NCI-H1105 (cell line): ENCODE data around the gene RBM20.
A peak's percentile ranks its signal among the peaks of the same experiment; 100 is the strongest.
"Not testable (repeated sequence)": the region's sequence is repeated elsewhere in the genome, so short reads cannot be mapped to it uniquely, and the experiment has no call there.

Experiments used
- DNase-seq: peaks from one replicate; lab custom pipeline; 2025; lab: John Stamatoyannopoulos, UW

Gene RBM20

DNA sequence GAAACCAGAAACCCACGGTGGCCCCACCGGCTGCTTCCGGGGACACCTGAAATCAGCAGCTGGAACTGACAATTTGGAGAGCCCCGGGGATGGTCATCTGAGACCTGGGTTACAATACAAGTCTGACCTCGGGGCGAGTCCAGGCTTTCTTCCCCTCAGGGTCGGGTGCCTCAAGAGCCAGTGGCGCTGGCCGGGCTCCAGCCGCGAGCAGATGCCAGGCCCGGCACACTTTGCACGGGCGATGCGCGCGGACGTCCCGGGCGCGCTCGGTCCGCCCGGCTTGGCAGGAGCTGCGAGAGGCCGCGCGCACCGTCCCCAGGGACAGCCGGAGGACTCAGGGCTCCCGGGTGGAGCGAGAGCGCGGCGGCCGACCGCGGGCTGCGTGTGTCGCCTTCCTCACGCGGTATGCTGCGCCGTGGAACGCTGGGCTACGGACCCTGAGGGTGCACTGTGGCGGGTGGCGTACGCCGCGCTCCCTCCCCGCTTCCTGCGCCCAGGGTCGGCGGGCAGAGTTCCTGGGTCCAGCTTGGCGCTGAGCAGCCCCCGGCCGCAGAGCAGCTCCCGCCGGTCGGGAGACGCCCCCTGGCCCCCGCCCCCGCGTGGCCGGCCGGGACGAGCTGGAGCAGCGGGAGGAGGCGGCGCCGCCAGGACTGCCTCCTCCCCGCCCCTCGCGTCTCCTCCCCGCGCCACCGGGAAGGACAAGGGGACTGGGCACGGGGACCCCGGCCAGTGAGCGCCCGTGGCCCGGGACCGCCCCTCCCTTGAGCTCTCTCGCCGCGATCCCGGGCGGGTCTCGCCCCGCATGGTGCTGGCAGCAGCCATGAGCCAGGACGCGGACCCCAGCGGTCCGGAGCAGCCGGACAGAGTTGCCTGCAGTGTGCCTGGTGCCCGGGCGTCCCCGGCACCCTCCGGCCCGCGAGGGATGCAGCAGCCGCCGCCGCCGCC is at the start of gene RBM20:
TSS of gene RBM20 (plus strand) at position 684 of the 945 bp plus-strand sequence. CDS start at position 803, 119 bp downstream.
- DNase-seq, result no peak

DNA sequence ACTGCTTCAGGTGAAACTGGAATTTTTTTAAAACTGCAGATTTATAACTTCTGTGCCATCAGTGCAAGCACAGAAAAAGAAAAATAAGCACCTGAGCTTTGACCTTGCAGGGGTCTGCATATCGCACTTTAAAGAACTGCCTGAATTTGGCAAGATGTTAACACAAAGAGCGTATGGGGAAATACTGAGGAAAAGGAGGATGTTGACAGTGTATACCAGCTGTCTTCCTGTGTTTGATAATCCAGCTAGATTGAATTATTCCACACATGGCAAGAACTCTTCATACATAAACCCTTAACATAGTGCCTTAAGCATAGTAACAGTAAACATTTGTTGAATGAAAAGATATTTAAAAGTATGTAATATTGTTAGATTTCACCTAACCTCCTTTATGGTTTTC is 46.7 kb upstream of the RBM20 start:
- DNase-seq, result no peak

DNA sequence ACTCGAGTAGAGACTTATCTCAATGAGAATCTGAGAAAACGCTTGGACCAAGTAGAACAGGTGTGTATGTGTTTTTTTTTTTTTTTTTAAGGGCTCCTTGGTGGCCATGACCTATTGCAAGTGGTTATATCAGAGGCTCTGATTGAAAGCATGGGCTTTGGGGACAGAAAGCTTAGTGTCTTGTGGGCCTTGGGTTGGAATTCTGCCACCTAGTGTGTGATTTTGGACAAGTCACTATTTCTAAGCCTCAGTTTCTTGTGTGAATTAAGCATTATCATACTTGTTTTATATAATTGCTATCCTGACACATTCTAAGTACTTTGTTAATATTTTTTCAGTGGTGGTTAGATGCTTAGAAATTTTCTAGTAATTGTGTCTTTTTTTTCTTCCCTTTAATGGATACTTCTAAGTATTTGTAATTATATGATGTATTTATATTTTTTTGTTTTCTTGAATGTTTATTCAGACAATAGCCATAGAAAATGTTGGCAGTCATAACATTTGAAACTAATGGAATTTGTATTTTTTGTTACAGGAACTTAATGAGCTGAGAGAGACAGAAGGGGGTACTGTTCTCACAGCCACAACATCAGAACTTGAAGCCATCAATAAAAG is 43.5 kb upstream of the RBM20 start:
- no peak for DNase-seq

DNA sequence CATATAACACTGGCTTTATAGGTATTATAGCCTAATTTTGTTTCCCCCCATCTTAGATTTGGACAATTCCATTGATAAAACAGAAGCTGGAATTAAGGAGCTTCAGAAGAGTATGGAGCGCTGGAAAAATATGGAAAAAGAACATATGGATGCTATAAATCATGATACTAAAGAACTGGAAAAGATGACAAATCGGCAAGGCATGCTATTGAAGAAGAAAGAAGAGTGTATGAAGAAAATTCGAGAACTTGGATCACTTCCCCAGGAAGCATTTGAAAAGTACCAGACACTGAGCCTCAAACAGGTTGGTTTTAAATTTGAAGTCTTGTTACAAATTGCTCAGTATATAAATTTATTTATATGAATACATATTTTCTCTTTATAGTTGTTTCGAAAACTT is 42.6 kb upstream of the RBM20 start:
- DNase-seq, result no peak

DNA sequence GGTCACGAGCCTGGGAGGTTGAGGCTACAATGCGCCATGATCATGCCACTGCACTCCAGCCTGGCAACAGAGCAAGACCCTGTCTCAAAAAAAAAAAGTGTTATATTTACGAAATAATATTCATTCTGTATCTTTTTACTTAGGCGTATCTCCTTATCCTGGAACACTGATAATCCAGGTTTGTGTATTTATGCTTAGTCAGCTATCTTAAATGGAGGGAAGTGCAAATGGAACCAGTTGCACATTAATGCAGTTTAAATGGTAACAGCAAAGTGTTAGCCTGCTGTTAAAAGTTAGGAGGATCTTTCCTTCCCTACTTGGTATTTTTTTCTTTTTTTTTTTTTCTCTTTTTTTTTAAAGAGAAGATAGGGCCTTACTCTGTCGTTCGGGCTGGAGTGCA is 36.0 kb upstream of the RBM20 start:
- DNase-seq, result no peak

DNA sequence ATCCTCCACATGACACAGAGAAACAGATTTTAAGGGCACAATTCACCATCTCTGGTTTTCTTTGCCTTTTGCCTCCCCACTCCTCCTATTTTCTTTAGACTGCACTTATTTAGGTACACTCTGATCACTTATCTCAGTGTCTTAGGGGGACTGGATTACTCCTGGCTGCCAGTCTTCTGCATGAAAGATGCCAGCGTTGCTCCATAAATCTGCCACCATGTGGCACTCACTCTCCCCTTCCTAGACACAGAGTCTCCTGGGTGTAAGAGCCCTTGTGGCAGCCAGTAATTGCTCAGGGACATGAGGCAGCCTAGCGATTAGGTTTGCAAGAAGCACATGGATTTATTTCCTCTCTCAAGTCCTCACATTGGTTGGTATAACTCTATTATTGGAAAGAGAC is 34.5 kb upstream of the RBM20 start:
- peak; percentile 59 for DNase-seq

DNA sequence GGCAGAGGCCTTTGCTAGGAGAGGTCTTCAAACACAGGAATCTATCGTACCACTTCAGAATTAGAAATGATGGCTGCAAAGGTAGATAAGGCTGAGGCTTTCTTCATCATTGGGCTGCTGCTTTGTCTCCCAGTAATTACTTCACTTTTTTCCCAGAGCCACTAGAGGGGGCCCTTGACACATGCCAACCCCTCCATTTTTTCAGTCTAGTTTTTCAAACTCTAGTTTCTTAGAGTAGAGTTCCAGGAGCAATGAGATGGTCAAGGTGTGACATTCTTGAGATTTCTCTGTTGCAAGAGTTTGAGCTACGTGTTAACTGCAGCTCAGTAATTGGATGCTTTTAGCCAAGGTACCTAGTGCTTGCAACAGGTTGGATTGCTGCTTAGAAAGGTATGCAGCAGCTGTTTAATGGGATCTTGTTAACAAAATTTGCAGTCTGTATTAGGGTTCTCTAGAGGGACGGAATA is 33.8 kb upstream of the RBM20 start:
- DNase-seq, result peak; percentile 27

DNA sequence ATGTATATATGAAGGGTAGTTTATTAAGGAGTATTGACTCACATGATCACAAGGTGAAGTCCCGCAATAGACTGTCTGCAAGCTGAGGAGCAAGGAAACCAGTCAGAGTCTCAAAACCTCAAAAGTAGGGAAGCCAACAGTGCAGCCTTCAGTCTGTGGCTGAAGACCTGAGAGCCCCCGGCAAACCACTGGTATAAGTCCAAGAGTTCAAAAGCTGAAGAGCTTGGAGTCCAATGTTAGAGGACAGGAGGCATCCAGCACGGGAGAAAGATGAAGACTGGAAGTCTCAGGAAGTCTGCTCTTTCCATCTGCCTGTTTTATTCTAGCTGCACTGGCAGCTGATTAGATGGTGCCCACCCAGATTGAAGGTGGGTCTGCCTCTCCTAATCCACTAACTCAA is 33.4 kb upstream of the RBM20 start:
- DNase-seq, result not testable (repeated sequence)

DNA sequence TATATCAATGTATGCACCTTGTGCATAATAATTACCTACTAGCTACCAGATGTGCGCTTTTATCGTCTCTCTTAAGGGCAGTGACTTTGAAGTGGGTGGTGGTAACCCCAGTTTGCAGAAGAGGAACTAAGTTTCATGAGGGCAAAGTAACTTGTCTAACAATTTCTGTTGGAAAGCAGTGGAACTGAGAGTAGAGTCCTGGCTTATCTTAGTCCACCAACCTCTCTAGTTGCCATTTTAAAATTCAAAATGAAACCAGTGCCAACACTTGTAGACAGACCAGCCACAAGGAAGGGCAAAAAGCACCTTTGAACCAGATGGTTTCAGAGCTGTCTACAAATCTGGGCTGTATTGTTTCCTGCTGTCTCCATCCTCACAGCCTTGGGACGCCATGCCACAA is 32.0 kb upstream of the RBM20 start:
- no peak for DNase-seq

DNA sequence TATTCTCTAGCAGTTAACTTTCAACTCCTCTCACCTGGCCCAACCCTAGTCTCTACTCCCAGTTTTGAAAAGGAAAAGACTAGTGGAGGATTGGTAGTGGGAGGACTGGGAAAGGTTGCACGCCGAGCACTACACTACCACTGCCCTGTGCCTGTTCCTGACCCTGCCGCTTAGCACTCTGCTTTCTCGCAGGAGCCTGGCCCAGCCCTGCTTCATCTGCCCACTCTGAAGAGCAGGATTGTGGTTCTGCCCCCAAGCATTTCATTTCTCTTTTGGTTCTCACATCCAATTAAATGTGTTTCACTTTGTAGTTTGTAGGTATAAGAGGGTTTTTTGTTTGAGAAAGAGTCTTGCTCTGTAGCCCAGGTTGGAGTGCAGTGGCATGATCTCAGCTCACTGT is 31.5 kb upstream of the RBM20 start:
- no peak for DNase-seq

DNA sequence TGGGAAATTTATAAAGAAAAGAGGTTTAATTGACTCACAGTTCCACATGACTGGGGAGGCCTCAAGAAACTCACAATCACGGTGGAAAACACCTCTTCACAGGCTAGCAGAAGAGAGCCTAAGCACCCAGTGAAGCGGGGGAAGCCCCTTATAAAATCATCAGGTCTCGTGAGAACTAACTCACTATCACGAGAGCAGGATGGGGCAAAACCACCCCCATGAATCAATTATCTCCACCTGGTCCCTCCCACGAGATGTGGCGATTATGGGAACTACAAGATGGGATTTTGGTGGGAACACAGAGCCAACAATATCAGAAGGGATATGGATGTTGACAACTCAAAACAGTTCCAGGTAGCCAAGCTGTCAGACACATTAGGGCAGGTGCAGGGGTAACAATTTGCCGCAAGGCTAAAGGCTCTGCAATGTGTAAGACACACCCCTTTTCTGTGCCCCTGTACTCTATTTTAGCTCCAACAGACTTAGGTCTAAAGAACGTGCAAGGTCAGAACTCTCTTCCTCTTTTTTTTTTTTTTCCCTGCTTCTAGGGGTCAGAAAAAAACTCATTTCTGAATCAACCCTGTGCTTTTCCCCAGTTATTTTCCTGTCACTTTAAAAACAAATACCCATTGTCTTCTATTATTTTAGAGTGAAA is 30.7 kb upstream of the RBM20 start:
- no peak for DNase-seq

DNA sequence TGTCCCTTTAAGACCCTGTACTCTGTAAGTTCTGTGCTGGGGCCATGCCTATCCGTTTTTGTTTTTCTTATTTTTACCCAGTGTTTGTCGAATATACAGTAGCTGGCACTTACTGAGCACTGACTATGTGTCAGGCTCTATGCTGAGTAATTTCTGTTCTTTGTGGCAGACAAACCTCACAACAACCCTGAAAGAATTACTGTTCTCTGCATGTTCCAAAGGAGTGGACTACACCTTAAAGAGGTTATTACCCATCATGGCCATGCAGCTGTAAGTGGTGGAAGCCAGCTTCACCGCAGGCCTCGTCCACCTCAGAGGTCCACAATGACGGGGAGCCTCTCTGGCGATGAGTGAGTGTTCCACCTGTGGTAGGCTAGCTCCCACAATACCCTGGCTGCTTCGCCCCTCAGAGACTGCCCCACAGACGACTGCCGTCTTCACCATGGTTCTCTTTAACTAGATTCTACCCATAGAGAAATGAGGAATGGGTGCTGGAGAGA is 30.1 kb upstream of the RBM20 start:
- no peak for DNase-seq

DNA sequence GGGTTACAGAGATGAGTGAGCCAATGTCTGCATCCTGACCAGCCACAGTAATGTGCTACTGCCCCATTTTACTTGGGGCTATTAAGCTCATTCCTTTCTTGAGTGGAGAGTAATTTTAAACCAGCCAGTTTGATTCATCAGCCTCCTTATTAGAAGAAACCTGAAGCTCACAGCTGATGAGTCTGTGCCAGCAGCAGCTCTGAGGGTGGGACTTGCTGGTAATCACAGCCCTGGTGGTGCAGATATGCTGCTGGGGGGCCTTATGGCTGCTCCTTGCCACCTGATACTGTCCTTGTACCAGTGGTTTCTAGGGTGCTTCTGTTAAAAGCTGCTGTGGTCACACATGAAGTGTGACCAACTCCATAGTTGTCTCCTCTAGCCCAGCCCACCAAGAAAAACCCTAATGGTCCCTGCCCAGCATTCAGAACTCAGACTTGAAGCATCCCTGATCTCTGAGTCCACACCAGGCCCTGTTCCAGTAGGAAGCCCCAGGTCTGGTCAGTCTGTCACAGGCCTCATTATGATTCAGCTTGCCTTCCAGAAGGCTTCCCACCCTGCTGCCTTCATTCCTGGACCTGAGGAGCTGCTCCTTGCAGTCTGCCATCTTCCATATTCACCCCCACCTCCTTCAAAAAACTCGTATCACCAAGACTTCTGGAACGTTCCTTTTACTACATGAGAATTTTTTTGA is 28.9 kb upstream of the RBM20 start:
- no peak for DNase-seq

DNA sequence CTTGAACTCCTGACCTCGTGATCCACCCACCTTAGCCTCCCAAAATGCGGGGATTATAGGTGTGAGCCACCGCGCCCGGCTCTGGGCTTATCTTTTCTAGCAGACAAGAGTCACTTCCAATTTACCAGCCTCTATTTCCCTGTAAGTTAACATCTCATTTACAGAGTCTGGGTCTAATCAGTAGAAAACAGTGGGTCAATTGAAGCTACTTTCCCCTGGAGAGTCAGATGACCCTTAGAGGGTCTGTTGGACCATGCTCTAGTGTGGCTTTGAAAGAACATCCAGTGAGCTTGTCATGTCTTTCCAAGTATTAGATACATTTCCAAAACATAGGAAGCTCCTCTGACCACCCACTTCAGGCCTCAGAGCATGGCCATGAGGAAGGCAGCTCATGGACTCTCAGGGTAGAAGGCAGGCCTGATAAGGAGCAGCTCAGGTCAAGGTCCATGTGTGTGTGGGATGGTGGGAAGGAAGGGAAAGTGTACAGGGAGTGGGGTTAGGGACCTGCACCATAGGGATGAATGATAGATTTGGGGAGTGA is 27.6 kb upstream of the RBM20 start:
- DNase-seq, result no peak

DNA sequence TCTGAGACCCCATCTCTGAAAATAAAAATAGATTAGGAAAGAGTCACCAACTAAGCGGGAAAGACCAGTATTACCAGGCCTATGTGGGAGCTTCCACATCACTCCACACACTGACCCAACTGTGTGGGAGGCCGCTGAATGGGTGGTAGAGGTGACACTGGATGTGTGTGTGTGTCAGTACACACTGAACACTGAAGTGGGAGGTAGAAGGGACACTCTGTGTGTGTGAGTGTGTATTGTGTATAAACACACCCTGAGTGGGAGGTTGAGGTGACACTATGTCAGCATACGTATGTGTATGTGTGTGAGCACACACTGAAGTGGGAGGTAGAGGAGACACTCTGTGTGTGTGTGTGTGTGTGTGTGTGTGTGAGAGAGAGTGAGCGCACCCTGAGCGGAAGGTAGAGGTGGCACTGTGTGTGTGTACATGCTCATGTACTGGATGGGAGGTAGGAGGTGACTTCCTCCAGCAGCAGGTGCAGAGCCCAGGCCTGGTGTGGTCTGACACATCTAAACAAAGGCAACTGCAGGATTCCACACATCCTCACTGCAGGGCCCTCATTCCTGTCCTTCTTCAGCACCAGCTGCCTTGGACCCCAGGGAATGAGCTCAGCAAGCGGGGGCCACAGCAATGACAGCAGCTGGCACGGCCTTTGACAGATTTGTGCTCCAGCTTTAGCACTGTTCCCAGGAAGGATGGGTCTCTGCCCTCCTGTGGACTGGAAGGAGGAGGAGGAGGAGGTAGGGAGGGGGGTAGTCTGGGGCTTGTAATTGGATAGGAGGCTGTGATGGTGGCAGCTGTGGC is 26.5 kb upstream of the RBM20 start:
- no peak for DNase-seq

DNA sequence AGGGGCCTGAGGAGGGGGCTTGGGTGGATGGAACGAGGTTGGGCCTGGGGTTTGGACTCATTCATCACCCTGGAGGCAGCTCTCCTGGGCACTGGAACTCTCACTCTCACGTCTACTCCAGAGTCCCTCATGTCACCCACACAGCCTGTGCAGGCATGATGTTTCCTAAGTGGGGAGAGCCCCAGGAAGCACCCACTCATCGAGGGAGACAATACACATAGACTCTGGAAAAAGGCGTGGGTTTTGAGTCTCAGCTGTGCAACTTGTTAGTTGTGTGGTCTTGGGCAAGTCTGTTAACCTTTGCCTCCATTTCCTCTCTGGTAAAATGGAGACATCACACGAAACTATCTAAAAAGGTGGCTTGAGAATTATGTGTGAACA is 25.9 kb upstream of the RBM20 start:
- DNase-seq, result no peak

DNA sequence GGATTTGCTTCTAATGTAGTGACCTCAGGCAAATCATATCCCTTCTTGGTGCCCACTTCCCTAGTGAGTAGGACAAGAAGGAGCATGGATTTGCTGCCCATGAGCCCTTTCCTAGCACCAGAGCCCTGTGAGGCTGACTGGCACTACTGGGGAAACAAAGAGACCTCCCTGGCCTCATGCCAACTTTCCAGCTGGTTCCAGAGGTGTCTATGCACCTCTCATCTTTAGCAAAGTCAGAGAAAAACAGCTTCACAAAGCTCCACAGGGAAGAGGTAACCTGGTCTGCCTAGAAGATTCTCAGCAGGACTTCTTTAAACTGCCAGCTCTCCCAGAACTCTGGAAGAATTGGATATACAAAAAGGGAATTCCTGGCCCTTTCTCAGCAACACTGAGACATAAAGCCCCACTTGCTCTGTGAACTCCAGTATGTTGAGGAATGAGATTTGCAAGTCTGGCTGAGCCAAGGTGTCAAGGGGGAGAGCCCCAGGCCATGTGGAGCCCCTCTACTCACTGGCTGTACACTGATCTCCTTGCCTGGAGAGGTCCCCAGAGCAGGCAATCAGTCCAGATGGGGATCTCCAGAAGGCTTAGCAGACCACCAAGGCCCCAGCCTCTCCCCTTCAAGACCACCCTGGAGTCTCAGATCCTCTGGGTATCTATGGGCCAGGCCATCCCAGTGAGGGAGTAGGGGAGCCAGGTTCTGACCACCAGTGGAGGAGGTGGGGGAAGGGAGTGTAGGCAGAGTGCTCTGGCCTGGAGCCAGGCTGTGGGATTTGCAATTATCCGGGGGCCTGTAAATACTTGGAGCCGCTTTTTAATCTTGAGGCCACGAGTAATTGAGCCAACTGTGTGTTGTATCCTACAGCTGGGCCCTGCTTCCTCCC is 24.4 kb upstream of the RBM20 start:
- no peak for DNase-seq

DNA sequence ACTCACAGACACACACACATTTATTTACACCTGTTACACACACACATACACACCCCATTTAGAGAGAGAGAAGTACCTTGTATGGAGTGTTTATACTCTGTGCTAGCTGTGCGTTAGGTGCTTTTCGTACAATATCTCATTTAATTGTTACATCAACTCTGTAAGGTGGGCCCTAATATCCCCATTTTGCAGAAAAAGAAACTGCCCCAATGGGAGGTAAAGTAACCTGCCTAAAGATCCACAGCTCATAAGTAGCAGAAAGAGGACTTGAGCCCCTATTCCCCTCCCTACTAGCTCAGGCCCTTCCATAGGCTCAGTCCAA is 23.8 kb upstream of the RBM20 start:
- DNase-seq, result no peak

DNA sequence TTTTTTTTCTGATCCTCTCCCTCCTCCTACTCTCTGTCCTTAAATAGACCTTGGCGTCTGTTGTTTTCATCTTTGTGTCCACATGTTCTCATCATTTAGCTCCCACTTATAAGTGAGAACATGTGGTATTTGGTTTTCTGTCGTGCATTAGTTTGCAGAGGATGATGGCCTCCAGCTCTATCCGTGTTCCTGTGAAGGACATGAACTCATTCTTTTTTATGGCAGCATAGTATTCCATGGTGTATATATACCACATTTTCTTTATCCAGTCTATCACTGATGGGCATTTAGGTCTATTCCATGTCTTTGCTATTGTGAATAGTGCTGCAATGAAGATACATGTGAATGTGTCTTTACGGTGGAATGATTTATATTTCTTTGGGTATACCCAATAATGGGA is 20.8 kb upstream of the RBM20 start:
- DNase-seq, result not testable (repeated sequence)

DNA sequence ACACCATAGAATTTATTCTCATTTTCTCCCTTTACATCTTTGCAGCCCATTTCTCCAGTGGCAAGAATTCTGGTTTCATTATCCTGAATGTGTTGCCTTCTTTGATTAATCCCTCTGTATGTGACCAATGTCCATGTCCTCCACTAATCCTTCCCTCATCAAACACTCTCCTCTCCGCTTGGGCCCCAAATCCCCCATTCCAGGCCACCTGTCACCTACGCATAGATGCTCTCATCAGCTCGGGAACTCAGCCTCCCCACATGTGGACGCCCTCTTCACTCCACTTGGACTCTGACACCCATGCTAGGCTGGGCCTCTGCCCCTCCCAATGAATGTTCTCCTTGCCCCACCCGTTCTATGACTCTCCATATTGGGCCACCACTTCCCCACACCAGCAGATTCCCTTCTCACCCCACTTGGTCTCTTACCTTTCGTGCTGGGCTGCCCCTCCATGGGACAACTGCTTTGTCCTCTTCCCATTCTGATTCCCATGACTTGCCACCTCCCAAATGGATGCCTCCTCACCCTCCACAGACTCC is 18.7 kb upstream of the RBM20 start:
- DNase-seq, result no peak
